ENCODE results near the gene CPSF3. TPM values are rescaled to one million over a fixed set of nuclear protein-coding genes. Genes with fewer than 3 reads are reported as not detected.

CPSF3 gene
- total RNA-seq, 1 donor from 2014 or later = 23.2 TPM

GRCh38 chr2:9385841-9386240 is 37.6 kb upstream of the CPSF3 start:
- H3K27ac ChIP-seq = no peak overlapping the region
- no peak overlapping the region for H3K4me3 ChIP-seq
- H3K4me1 ChIP-seq = peaks cover 12% of the 10 kb centered on the region
- DNase-seq (peak; percentile 49), ATAC-seq (no peak)
- no peaks in the 10 kb centered on the region for H3K27me3 ChIP-seq
- no peaks in the 10 kb centered on the region for H3K9me3 ChIP-seq
- peaks cover 14% of the 10 kb centered on the region for H3K36me3 ChIP-seq
- intact Hi-C loops (cut with DNase I) = no loop called here
- TF ChIP-seq CTCF (IDR thresholded peaks at IDR 0.05) = no peak

GRCh38 chr2:9388199-9388681 is 35.2 kb upstream of the CPSF3 start:
- H3K4me1 ChIP-seq = peaks cover 4% of the 10 kb centered on the region
- H3K4me3 ChIP-seq = no peak overlapping the region
- H3K27me3 ChIP-seq = no peaks in the 10 kb centered on the region
- no peak for TF ChIP-seq CTCF (IDR thresholded peaks at IDR 0.05)
- H3K9me3 ChIP-seq = no peaks in the 10 kb centered on the region
- intact Hi-C loops (cut with DNase I) = no loop called here
- peaks cover 19% of the 10 kb centered on the region for H3K36me3 ChIP-seq
- DNase-seq (peak; percentile 48), ATAC-seq (no peak)
- no peak overlapping the region for H3K27ac ChIP-seq

- peaks cover 4% of the 10 kb centered on the region for H3K4me1 ChIP-seq
- no peak for ATAC-seq
- H3K27me3 ChIP-seq = no peaks in the 10 kb centered on the region
- no peaks in the 10 kb centered on the region for H3K9me3 ChIP-seq
- no peak for TF ChIP-seq CTCF (IDR thresholded peaks at IDR 0.05)
- peak; percentile 45 for DNase-seq
- intact Hi-C loops (cut with DNase I) = no loop called here
- no peak overlapping the region for H3K4me3 ChIP-seq
- H3K36me3 ChIP-seq = peaks cover 19% of the 10 kb centered on the region
- no peak overlapping the region for H3K27ac ChIP-seq
Measured at GRCh38 chr2:9388950-9389911, 34.2 kb upstream of the CPSF3 start.

- ATAC-seq (no peak), DNase-seq (no peak)
- TF ChIP-seq CTCF (IDR thresholded peaks at IDR 0.05) = no peak
- peaks cover 19% of the 10 kb centered on the region for H3K36me3 ChIP-seq
- no peaks in the 10 kb centered on the region for H3K9me3 ChIP-seq
- H3K4me1 ChIP-seq = peaks cover 4% of the 10 kb centered on the region
- no peak overlapping the region for H3K4me3 ChIP-seq
- H3K27me3 ChIP-seq = no peaks in the 10 kb centered on the region
- intact Hi-C loops (cut with DNase I) = no loop called here
- no peak overlapping the region for H3K27ac ChIP-seq
Measured at GRCh38 chr2:9390151-9390850, 33.2 kb upstream of the CPSF3 start.

- no peaks in the 10 kb centered on the region for H3K27me3 ChIP-seq
- H3K36me3 ChIP-seq = peaks cover 19% of the 10 kb centered on the region
- no peak for TF ChIP-seq CTCF (IDR thresholded peaks at IDR 0.05)
- no peaks in the 10 kb centered on the region for H3K9me3 ChIP-seq
- intact Hi-C loops (cut with DNase I) = no loop called here
- no peak overlapping the region for H3K4me3 ChIP-seq
- no peak for ATAC-seq
- H3K4me1 ChIP-seq = peaks cover 4% of the 10 kb centered on the region
- DNase-seq = no peak
- H3K27ac ChIP-seq = no peak overlapping the region
Measured at GRCh38 chr2:9390991-9391390, 32.5 kb upstream of the CPSF3 start.
